GM12878 (cell line): Measurements from ENCODE around the gene NTRK3.

Experiments used
- BHLHE40 ChIP-seq, 2 experiments: fragments of 450-650 bp in 1 of 2; IDR thresholded peaks; 2 replicates each; pipeline ENCODE4 v1.6.1; 2011 to 2017; ENCODE audit warnings: low read depth in 2 of 2, borderline replicate concordance in 1 of 2, improper control_type of control experiment in 1 of 2, low read length in 1 of 2, mild to moderate bottlenecking in 1 of 2
- CTCF ChIP-seq, 3 experiments: IDR thresholded peaks in 2 of 3; conservative IDR thresholded peaks in 1 of 3; 2 replicates each; pipeline ENCODE4 v1.5.1; 2011; ENCODE audit warnings: low read depth in 3 of 3, low read length in 3 of 3, mild to moderate bottlenecking in 3 of 3, control low read depth in 2 of 3, moderate library complexity in 2 of 3, inconsistent platforms in 1 of 3, mixed read lengths in 1 of 3; ENCODE audit not compliant: control insufficient read depth in 2 of 3, insufficient read depth in 1 of 3; ENCODE audit errors: extremely low read depth in 1 of 3
- MAX ChIP-seq: IDR thresholded peaks from 2 replicates; pipeline ENCODE4 v1.6.1; 2012; ENCODE audit warnings: low read depth, low read length, improper control_type of control experiment
- POLR2A ChIP-seq: IDR thresholded peaks from 2 replicates; pipeline ENCODE4 v1.6.1; 2011; ENCODE audit warnings: low read depth, mild to moderate bottlenecking, low read length
- SRF ChIP-seq, 2 experiments: IDR thresholded peaks; 2 replicates each; pipeline ENCODE4 v1.6.1; 2011; ENCODE audit warnings: low read depth in 2 of 2, low read length in 2 of 2, mild to moderate bottlenecking in 1 of 2, moderate library complexity in 1 of 2
- TAF1 ChIP-seq: IDR thresholded peaks from 2 replicates; pipeline ENCODE4 v1.6.1; 2011; ENCODE audit warnings: mild to moderate bottlenecking, low read depth, low read length, borderline replicate concordance

GRCh38 chr15:88019656-88020055 is 236.9 kb downstream of the NTRK3 start:
- TF ChIP-seq SRF (IDR thresholded peaks at IDR 0.05; ENCODE audit: low read depth in 2 of 2, low read length in 2 of 2) (no peak), MAX (no peak), TAF1 (no peak), BHLHE40 (IDR thresholded peaks at IDR 0.05; ENCODE audit: borderline replicate concordance in 1 of 2, low read depth in 2 of 2, low read length in 1 of 2) (no peak), POLR2A (no peak), CTCF (IDR thresholded peaks at IDR 0.05 in 2 of 3, conservative IDR thresholded peaks at IDR 0.05 in 1 of 3; ENCODE audit: control insufficient read depth in 2 of 3, extremely low read depth in 1 of 3, insufficient read depth in 1 of 3, low read depth in 3 of 3, low read length in 3 of 3) (no peak)
